HL-60 (cell line): ENCODE measurements around the gene TXNRD3.

Experiments used
- GABPA ChIP-seq: IDR thresholded peaks from 2 replicates; pipeline ENCODE4 v1.6.1; 2012; ENCODE audit warnings: low read depth
- TF ChIP-seq, protein P1 (sequence below): IDR thresholded peaks from one replicate; pipeline ENCODE4 v1.5.1; 2011; ENCODE audit warnings: low read length, control low read depth, inconsistent platforms; ENCODE audit not compliant: insufficient read depth
- TF ChIP-seq, protein P2 (sequence below): IDR thresholded peaks from 2 replicates; pipeline ENCODE4 v1.6.1; 2012; ENCODE audit warnings: low read depth; ENCODE audit not compliant: insufficient replicate concordance

- TF ChIP-seq, protein P1, sequence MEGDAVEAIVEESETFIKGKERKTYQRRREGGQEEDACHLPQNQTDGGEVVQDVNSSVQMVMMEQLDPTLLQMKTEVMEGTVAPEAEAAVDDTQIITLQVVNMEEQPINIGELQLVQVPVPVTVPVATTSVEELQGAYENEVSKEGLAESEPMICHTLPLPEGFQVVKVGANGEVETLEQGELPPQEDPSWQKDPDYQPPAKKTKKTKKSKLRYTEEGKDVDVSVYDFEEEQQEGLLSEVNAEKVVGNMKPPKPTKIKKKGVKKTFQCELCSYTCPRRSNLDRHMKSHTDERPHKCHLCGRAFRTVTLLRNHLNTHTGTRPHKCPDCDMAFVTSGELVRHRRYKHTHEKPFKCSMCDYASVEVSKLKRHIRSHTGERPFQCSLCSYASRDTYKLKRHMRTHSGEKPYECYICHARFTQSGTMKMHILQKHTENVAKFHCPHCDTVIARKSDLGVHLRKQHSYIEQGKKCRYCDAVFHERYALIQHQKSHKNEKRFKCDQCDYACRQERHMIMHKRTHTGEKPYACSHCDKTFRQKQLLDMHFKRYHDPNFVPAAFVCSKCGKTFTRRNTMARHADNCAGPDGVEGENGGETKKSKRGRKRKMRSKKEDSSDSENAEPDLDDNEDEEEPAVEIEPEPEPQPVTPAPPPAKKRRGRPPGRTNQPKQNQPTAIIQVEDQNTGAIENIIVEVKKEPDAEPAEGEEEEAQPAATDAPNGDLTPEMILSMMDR, result no peak
- no peak for TF ChIP-seq GABPA
- TF ChIP-seq, protein P2, sequence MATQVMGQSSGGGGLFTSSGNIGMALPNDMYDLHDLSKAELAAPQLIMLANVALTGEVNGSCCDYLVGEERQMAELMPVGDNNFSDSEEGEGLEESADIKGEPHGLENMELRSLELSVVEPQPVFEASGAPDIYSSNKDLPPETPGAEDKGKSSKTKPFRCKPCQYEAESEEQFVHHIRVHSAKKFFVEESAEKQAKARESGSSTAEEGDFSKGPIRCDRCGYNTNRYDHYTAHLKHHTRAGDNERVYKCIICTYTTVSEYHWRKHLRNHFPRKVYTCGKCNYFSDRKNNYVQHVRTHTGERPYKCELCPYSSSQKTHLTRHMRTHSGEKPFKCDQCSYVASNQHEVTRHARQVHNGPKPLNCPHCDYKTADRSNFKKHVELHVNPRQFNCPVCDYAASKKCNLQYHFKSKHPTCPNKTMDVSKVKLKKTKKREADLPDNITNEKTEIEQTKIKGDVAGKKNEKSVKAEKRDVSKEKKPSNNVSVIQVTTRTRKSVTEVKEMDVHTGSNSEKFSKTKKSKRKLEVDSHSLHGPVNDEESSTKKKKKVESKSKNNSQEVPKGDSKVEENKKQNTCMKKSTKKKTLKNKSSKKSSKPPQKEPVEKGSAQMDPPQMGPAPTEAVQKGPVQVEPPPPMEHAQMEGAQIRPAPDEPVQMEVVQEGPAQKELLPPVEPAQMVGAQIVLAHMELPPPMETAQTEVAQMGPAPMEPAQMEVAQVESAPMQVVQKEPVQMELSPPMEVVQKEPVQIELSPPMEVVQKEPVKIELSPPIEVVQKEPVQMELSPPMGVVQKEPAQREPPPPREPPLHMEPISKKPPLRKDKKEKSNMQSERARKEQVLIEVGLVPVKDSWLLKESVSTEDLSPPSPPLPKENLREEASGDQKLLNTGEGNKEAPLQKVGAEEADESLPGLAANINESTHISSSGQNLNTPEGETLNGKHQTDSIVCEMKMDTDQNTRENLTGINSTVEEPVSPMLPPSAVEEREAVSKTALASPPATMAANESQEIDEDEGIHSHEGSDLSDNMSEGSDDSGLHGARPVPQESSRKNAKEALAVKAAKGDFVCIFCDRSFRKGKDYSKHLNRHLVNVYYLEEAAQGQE, result no peak
Measured at GRCh38 chr3:126636436-126636835, 18.5 kb downstream of the TXNRD3 start.
